ENCODE data around the gene FADS6.

DNA sequence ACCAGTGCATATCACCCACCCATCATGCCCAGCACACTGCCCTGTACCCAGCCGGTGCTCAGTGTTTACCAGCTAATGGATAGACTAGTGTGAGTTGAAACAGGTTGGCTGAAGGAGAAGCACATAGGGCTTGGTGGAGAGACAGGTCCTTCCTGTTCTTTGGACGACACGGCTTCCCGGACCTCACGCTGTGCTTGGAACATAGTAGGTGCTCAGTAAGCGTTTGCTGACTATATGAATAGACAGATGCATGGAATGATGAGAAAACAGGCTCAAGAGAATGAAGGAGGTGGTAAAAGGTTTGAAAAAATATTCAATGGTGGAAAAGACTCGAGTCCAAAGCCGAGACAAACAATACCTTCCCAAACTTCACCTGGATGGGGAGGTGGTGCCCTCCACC is 6.8 kb upstream of the FADS6 start:
- TF ChIP-seq POLR2A (IDR thresholded peaks at IDR 0.05) = no peak
- TF ChIP-seq, protein P1, sequence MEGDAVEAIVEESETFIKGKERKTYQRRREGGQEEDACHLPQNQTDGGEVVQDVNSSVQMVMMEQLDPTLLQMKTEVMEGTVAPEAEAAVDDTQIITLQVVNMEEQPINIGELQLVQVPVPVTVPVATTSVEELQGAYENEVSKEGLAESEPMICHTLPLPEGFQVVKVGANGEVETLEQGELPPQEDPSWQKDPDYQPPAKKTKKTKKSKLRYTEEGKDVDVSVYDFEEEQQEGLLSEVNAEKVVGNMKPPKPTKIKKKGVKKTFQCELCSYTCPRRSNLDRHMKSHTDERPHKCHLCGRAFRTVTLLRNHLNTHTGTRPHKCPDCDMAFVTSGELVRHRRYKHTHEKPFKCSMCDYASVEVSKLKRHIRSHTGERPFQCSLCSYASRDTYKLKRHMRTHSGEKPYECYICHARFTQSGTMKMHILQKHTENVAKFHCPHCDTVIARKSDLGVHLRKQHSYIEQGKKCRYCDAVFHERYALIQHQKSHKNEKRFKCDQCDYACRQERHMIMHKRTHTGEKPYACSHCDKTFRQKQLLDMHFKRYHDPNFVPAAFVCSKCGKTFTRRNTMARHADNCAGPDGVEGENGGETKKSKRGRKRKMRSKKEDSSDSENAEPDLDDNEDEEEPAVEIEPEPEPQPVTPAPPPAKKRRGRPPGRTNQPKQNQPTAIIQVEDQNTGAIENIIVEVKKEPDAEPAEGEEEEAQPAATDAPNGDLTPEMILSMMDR (IDR thresholded peaks at IDR 0.05) = no peak
